Subcutaneous adipose tissue (tissue), 4 donors: Measurements from ENCODE around the gene KLHL11. TPM values are rescaled to one million over a fixed set of nuclear protein-coding genes. Genes with fewer than 3 reads are reported as not detected.

Source experiments
- CTCF ChIP-seq: fragments of 450-650 bp; IDR thresholded peaks from one replicate; pipeline ENCODE4 v1.5.1; 2016; ENCODE audit warnings: low read depth, mild to moderate bottlenecking, control low read depth, antibody characterized with exemption, moderate library complexity
- total RNA-seq, 4 donors: library from RNA; depleted of rRNA; stranded (reverse); fragments of >200 nt; gene quantifications; one replicate each; pipeline ENCODE4 v1.1.0, GENCODE V29; 2016

Gene KLHL11
- total RNA-seq, 4 donors from 2014 or later, result 15.1 to 20.5 (median 17.8) TPM

GRCh38 chr17:41814195-41814594 is 51.0 kb downstream of the KLHL11 start:
- no peak for TF ChIP-seq CTCF

- TF ChIP-seq CTCF, result no peak
Observed at GRCh38 chr17:41813699-41814124, 51.5 kb downstream of the KLHL11 start.

GRCh38 chr17:41813152-41813680 is 52.0 kb downstream of the KLHL11 start:
- no peak for TF ChIP-seq CTCF

GRCh38 chr17:41812381-41813151 is 52.7 kb downstream of the KLHL11 start, which contains the start of gene FKBP10:
TSS of gene FKBP10 (plus strand) at chr17:41813004. CDS start at chr17:41813035, 31 bp downstream.
- no peak for TF ChIP-seq CTCF

GRCh38 chr17:41811549-41812380 is 53.5 kb downstream of the KLHL11 start, which contains the start of gene P3H4:
TSS of gene P3H4 (minus strand) at chr17:41811949. CDS start at chr17:41811915, 34 bp downstream.
- no peak for TF ChIP-seq CTCF

- no peak for TF ChIP-seq CTCF
Observed at GRCh38 chr17:41810659-41811548, 54.3 kb downstream of the KLHL11 start.
